Ovary (tissue), 9 donors: ENCODE data around the gene MPP1. TPM values are rescaled to one million over a fixed set of nuclear protein-coding genes. Genes with fewer than 3 reads are reported as not detected.

Experiments
- DNase-seq, 5 donors: peaks; one replicate each; pipeline ENCODE4 v3.0.0-alpha.2; 2019 to 2020
- H3K27ac ChIP-seq, 2 donors: fragments of 200-600 bp; one replicate each; pipeline versions ENCODE4 v1.5.1 to v1.8.0; 2019 to 2022
- H3K27me3 ChIP-seq: fragments of 200-600 bp; one replicate; pipeline ENCODE4 v1.8.0; 2022
- H3K36me3 ChIP-seq: fragments of 200-600 bp; sonication (generic); one replicate; pipeline ENCODE4 v1.5.1; 2019
- H3K4me1 ChIP-seq: one replicate; pipeline ENCODE4 v1.8.1; 2013; ENCODE audit warnings: mild to moderate bottlenecking, moderate library complexity; ENCODE audit not compliant: insufficient read depth
- H3K4me3 ChIP-seq: fragments of 200-600 bp; sonication (generic); one replicate; pipeline ENCODE4 v1.5.1; 2017
- H3K9me3 ChIP-seq, 2 donors: fragments of 200-600 bp in 1 of 2; sonication (generic) in 1 of 2; one replicate each; pipeline versions ENCODE4 v1.5.1 to v1.8.1; 2013 to 2019; ENCODE audit warnings: mild to moderate bottlenecking in 1 of 2, moderate library complexity in 1 of 2
- CTCF ChIP-seq, 3 donors: fragments of 450-650 bp in 2 of 3; fragments of 200-600 bp in 1 of 3; IDR thresholded peaks; one replicate each; pipeline versions ENCODE4 v1.5.1 to v1.8.0; 2016 to 2022; ENCODE audit warnings: antibody characterized with exemption in 3 of 3, mild to moderate bottlenecking in 1 of 3
- EP300 ChIP-seq: sonication (generic); formaldehyde crosslinking; IDR thresholded peaks from one replicate; pipeline ENCODE4 v1.6.1; 2017; ENCODE audit warnings: antibody characterized with exemption
- POLR2A ChIP-seq: fragments of 450-650 bp; IDR thresholded peaks from one replicate; pipeline ENCODE4 v1.6.1; 2017; ENCODE audit warnings: antibody characterized with exemption, mild to moderate bottlenecking, moderate library complexity
- WGBS, 3 donors: extraction: QIAGEN DNeasy Blood & Tissue Kit in 1 of 3; methylation state at CpG; one replicate each; pipeline versions ENCODE4 v1.1.5 to v1.1.7; 2013 to 2017; 5-methylcytosine and 5-hydroxymethylcytosine counted together
- intact Hi-C, 4 donors: fragments of 100-400 bp; cut with DNase I; formaldehyde crosslinking; loops; one replicate each; pipeline versions ENCODE4 v1.11.0 to v1.15.1; 2022 to 2023
- polyA plus RNA-seq, 2 donors: library from polyadenylated mRNA; stranded (reverse); fragments of 200-250 nt in 1 of 2; fragments of 350-450 nt in 1 of 2; fragmentation: Illumina TruSeq in 1 of 2; extraction: RNeasy Lipid Tissue Mini Kit (QIAGEN cat#74804) in 1 of 2; gene quantifications; one replicate each; pipeline ENCODE4 v1.2.3, GENCODE V29; 2013 to 2014
- total RNA-seq, 7 donors: library from RNA; depleted of rRNA in 2 of 7; stranded (reverse); fragments of >200 nt in 2 of 7; fragmentation: NEBNext Ultra II Directional in 3 of 7; extraction: Animal tissue kit (Norgen Biotek cat#: 25700) in 3 of 7; gene quantifications; one replicate each; pipeline versions ENCODE4 v1.1.0 to v1.2.4, GENCODE V29; 2016 to 2023
- donor health status: DM: no; HTN: no; CAD: no; lungs with moderate emphysema.
- donor health status: DM: no; HTN: no; CAD: no.
- donor health status: Bipolar disorder and iron deficiency.
- donor health status: DM: yes; HTN: yes; CAD: no.
- donor health status: DM: no; HTN: no; CAD: no.
- donor health status: DM: yes; HTN: yes; CAD: no.

The MPP1 gene
- total and polyA plus RNA-seq, 9 donors = 9.2 to 46.9 (median 16.2) TPM

GRCh38 chrX:154806837-154807501, 1.7 kb upstream of the MPP1 start:
- TF ChIP-seq EP300 = no peak
- TF ChIP-seq CTCF (IDR thresholded peaks at IDR 0.05) = no peak
- TF ChIP-seq POLR2A = no peak
- 81 to 89% (median 82%) methylated on average over 5 of the region's 5 CpGs for WGBS, 3 donors

GRCh38 chrX:154805696-154806091, 409 bp upstream of the MPP1 start:
- Histone ChIP-seq H3K4me3 (peak overlapping the region; percentile 54), H3K27ac (no peak overlapping the region), H3K4me1 (peaks cover 1% of the 10 kb centered on the region), H3K27me3 (no peaks in the 10 kb centered on the region), H3K9me3 (no peaks in the 10 kb centered on the region), H3K36me3 (no peaks in the 10 kb centered on the region)
- no peak for DNase-seq
- TF ChIP-seq EP300 = no peak
- TF ChIP-seq POLR2A = no peak
- TF ChIP-seq CTCF (IDR thresholded peaks at IDR 0.05) = no peak
- WGBS, 3 donors = 29 to 44% (median 43%) methylated on average over 13 of the region's 13 CpGs
- intact Hi-C loops = loop anchor here in 1 of 4 donors (1.0 kb wide), 1 partner anchor 9 kb away; no protein-coding TSS in a partner anchor

More at GRCh38 chrX:154806837-154807501, 1.7 kb upstream of the MPP1 start:
- H3K36me3 ChIP-seq = no peaks in the 10 kb centered on the region
- peaks cover 1% of the 10 kb centered on the region for H3K4me1 ChIP-seq
- H3K4me3 ChIP-seq = no peak overlapping the region
- intact Hi-C loops = loop anchor here in 1 of 4 donors (1.0 kb wide), 1 partner anchor 11 kb away; no protein-coding TSS in a partner anchor
- H3K27ac ChIP-seq = no peak overlapping the region
- no peaks in the 10 kb centered on the region for H3K27me3 ChIP-seq
- DNase-seq = no peak
- H3K9me3 ChIP-seq = no peaks in the 10 kb centered on the region

- TF ChIP-seq CTCF (IDR thresholded peaks at IDR 0.05) = no peak
- TF ChIP-seq POLR2A = no peak
- H3K27ac ChIP-seq = no peak overlapping the region
These were observed 876 bp downstream of the MPP1 start for GRCh38 chrX:154804261-154804956.

GRCh38 chrX:154802947-154803346, 2.3 kb downstream of the MPP1 start:
- 60 to 82% (median 71%) methylated on average over 2 of the region's 2 CpGs for WGBS, 3 donors
- no peak for DNase-seq
- intact Hi-C loops = no loop called here

More at GRCh38 chrX:154804261-154804956, 876 bp downstream of the MPP1 start:
- Histone ChIP-seq H3K27me3 (no peaks in the 10 kb centered on the region), H3K4me1 (peaks cover 1% of the 10 kb centered on the region), H3K36me3 (no peaks in the 10 kb centered on the region), H3K9me3 (no peaks in the 10 kb centered on the region), H3K4me3 (peak overlapping the region; percentile 54)
- WGBS, 3 donors = 47 to 50% (median 47%) methylated on average over 7 of the region's 7 CpGs
- DNase-seq = no peak
- intact Hi-C loops = no loop called here

More at GRCh38 chrX:154802947-154803346, 2.3 kb downstream of the MPP1 start:
- Histone ChIP-seq H3K27ac (no peak overlapping the region), H3K4me3 (no peak overlapping the region), H3K36me3 (no peaks in the 10 kb centered on the region), H3K9me3 (no peaks in the 10 kb centered on the region), H3K4me1 (peaks cover 1% of the 10 kb centered on the region), H3K27me3 (no peaks in the 10 kb centered on the region)
- TF ChIP-seq EP300 (no peak), CTCF (IDR thresholded peaks at IDR 0.05) (no peak), POLR2A (no peak)
